Measurements from ENCODE around the gene C6orf132.

C6orf132 gene

DNA sequence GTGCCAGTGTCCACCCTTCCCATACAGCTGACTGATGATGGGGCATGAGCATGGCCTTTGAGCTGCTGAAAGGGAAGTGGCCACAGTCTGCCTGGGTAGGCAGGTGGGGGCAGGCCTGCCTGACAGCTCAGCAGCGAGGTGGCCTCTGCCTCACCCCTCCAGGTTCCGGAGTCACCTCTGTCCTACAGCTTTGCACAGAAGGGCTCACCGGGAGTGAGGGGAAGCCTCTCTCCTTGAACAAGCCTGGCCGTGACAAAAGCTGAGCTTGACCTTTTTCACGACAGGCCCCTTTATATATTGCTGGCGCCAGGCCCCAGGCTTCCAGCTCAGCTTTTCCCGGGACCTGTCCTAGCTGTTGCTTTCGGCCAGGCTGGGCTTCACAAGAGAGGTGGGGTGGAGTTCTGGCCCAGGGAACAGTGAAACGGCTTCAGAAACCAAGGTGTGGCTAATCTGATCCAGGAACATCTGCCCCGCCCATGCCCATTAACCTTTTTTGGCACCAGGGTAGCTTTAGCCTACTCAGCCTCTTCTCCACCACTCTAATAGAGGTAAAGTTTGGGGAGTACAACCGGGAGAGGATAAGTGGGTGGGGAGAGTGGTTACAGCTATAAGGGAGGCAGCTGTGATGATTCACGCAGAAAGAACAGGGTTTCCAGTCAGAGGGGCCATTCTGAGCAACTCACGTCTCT, 42.9 kb downstream of the C6orf132 start:
- Histone ChIP-seq H3K4me3 (ENCODE audit: low read length in 2 of 2) (peak overlapping the region in 1 of 2 donors; percentile 26), H3K27me3 (ENCODE audit: control insufficient read depth in 2 of 2, insufficient read depth in 2 of 2, low read length in 2 of 2) (no peaks in the 10 kb centered on the region), H3K9ac (ENCODE audit: low read depth in 1 of 2, low read length in 2 of 2) (peak overlapping the region; percentile 60 to 74), H3K27ac (ENCODE audit: low read depth in 2 of 2, low read length in 2 of 2) (peak overlapping the region; percentile 88 to 93), H3K36me3 (ENCODE audit: control insufficient read depth in 2 of 2, insufficient read depth in 2 of 2, low read length in 2 of 2) (peaks cover 0 to 2% of the 10 kb centered on the region in 2 donors), H3K9me3 (ENCODE audit: control insufficient read depth in 2 of 2, low read length in 2 of 2) (no peaks in the 10 kb centered on the region), H3K4me1 (ENCODE audit: control insufficient read depth in 2 of 2, insufficient read depth in 2 of 2, low read length in 2 of 2) (peaks cover 40 to 51% of the 10 kb centered on the region in 2 donors)

- no peaks in the 10 kb centered on the region for H3K36me3 ChIP-seq (ENCODE audit: control insufficient read depth in 2 of 2, insufficient read depth in 2 of 2, low read length in 2 of 2)
- no peaks in the 10 kb centered on the region for H3K9me3 ChIP-seq (ENCODE audit: control insufficient read depth in 2 of 2, low read length in 2 of 2)
- H3K9ac ChIP-seq (ENCODE audit: low read depth in 1 of 2, low read length in 2 of 2): no peak overlapping the region
- H3K4me1 ChIP-seq (ENCODE audit: control insufficient read depth in 2 of 2, insufficient read depth in 2 of 2, low read length in 2 of 2): peaks cover 23 to 30% of the 10 kb centered on the region in 2 donors
- H3K4me3 ChIP-seq (ENCODE audit: low read length in 2 of 2): no peak overlapping the region
- H3K27ac ChIP-seq (ENCODE audit: low read depth in 2 of 2, low read length in 2 of 2): no peak overlapping the region
- H3K27me3 ChIP-seq (ENCODE audit: control insufficient read depth in 2 of 2, insufficient read depth in 2 of 2, low read length in 2 of 2): no peaks in the 10 kb centered on the region
Observed at GRCh38 chr6:42095776-42096541, 46.5 kb downstream of the C6orf132 start.

DNA sequence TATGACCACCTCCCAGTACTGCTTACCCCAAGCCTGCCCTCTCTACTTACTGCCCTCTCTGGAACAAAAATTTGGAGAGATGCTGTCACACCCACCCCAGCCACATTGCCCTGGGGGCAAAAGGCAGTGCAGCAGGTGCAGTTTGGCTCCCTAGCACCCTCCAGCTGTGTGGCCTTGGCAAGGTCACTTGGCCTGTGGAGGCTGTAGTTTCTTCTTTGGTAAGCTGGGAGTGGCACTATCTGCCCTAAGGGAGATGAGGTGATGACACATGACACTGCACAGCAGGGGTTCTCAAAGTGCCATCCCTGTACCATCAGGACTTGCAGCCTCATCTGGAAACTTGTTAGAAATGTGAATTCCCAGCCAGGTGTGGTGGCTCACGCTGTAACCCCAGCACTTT, 47.3 kb downstream of the C6orf132 start:
- H3K4me3 ChIP-seq (ENCODE audit: low read length in 2 of 2): no peak overlapping the region
- H3K9ac ChIP-seq (ENCODE audit: low read depth in 1 of 2, low read length in 2 of 2): no peak overlapping the region
- peaks cover 19 to 25% of the 10 kb centered on the region in 2 donors for H3K4me1 ChIP-seq (ENCODE audit: control insufficient read depth in 2 of 2, insufficient read depth in 2 of 2, low read length in 2 of 2)
- no peak overlapping the region for H3K27ac ChIP-seq (ENCODE audit: low read depth in 2 of 2, low read length in 2 of 2)
- no peaks in the 10 kb centered on the region for H3K9me3 ChIP-seq (ENCODE audit: control insufficient read depth in 2 of 2, low read length in 2 of 2)
- H3K36me3 ChIP-seq (ENCODE audit: control insufficient read depth in 2 of 2, insufficient read depth in 2 of 2, low read length in 2 of 2): no peaks in the 10 kb centered on the region
- no peaks in the 10 kb centered on the region for H3K27me3 ChIP-seq (ENCODE audit: control insufficient read depth in 2 of 2, insufficient read depth in 2 of 2, low read length in 2 of 2)

DNA sequence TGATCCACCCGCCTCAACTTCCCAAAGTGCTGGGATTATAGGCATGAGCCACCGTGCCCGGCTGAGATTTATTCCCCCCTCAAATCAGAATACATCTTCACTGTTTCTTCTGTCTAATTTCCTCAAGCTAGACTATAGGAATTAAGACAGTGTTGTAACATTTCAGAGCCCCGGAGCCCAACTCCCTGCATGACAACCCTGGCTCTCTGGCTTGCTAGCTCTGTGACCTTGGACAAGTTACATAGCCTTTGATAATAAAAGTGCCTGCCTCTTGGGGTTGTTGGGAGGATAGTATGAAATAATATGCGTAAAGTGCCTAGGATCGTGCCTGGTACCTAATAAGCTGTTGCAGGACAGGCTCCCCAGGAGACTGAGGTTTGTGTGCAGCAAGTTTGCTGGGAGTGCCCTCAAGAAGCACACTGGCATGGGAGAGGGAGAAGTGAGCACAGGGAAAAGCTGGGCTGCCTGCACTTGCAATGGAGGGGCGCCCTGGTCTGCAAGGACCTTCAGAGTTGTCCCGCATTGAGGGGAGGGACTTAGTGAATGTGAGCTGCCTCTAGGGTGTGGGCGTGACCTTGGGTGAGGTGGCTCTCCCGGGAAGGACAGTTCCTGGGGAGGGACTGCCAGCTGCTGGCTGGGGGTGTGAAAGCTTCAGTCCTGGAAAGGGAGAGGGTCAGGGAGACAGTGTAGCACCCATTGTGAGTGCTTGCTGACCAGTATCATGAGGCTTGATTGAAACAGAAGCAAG, 48.7 kb downstream of the C6orf132 start:
- no peaks in the 10 kb centered on the region for H3K9me3 ChIP-seq (ENCODE audit: control insufficient read depth in 2 of 2, low read length in 2 of 2)
- H3K36me3 ChIP-seq (ENCODE audit: control insufficient read depth in 2 of 2, insufficient read depth in 2 of 2, low read length in 2 of 2): no peaks in the 10 kb centered on the region
- no peak overlapping the region for H3K27ac ChIP-seq (ENCODE audit: low read depth in 2 of 2, low read length in 2 of 2)
- no peaks in the 10 kb centered on the region for H3K27me3 ChIP-seq (ENCODE audit: control insufficient read depth in 2 of 2, insufficient read depth in 2 of 2, low read length in 2 of 2)
- peaks cover 5 to 12% of the 10 kb centered on the region in 2 donors for H3K4me1 ChIP-seq (ENCODE audit: control insufficient read depth in 2 of 2, insufficient read depth in 2 of 2, low read length in 2 of 2)
- peak overlapping the region in 1 of 2 donors; percentile 37 for H3K9ac ChIP-seq (ENCODE audit: low read depth in 1 of 2, low read length in 2 of 2)
- H3K4me3 ChIP-seq (ENCODE audit: low read length in 2 of 2): no peak overlapping the region

- H3K27me3 ChIP-seq (ENCODE audit: control insufficient read depth in 2 of 2, insufficient read depth in 2 of 2, low read length in 2 of 2): no peaks in the 10 kb centered on the region
- no peaks in the 10 kb centered on the region for H3K36me3 ChIP-seq (ENCODE audit: control insufficient read depth in 2 of 2, insufficient read depth in 2 of 2, low read length in 2 of 2)
- no peaks in the 10 kb centered on the region for H3K9me3 ChIP-seq (ENCODE audit: control insufficient read depth in 2 of 2, low read length in 2 of 2)
- H3K4me1 ChIP-seq (ENCODE audit: control insufficient read depth in 2 of 2, insufficient read depth in 2 of 2, low read length in 2 of 2): peaks cover 0 to 6% of the 10 kb centered on the region in 2 donors
- no peak overlapping the region for H3K27ac ChIP-seq (ENCODE audit: low read depth in 2 of 2, low read length in 2 of 2)
- no peak overlapping the region for H3K4me3 ChIP-seq (ENCODE audit: low read length in 2 of 2)
- no peak overlapping the region for H3K9ac ChIP-seq (ENCODE audit: low read depth in 1 of 2, low read length in 2 of 2)
Observed at GRCh38 chr6:42091718-42092023, 50.7 kb downstream of the C6orf132 start.

- Histone ChIP-seq H3K4me3 (ENCODE audit: low read length in 2 of 2) (no peak overlapping the region), H3K27me3 (ENCODE audit: control insufficient read depth in 2 of 2, insufficient read depth in 2 of 2, low read length in 2 of 2) (no peaks in the 10 kb centered on the region), H3K9me3 (ENCODE audit: control insufficient read depth in 2 of 2, low read length in 2 of 2) (no peaks in the 10 kb centered on the region), H3K4me1 (ENCODE audit: control insufficient read depth in 2 of 2, insufficient read depth in 2 of 2, low read length in 2 of 2) (peaks cover 0 to 6% of the 10 kb centered on the region in 2 donors), H3K36me3 (ENCODE audit: control insufficient read depth in 2 of 2, insufficient read depth in 2 of 2, low read length in 2 of 2) (no peaks in the 10 kb centered on the region), H3K27ac (ENCODE audit: low read depth in 2 of 2, low read length in 2 of 2) (no peak overlapping the region), H3K9ac (ENCODE audit: low read depth in 1 of 2, low read length in 2 of 2) (no peak overlapping the region)
Observed at GRCh38 chr6:42090819-42091717, 51.4 kb downstream of the C6orf132 start.

- H3K9me3 ChIP-seq (ENCODE audit: control insufficient read depth in 2 of 2, low read length in 2 of 2): no peaks in the 10 kb centered on the region
- no peak overlapping the region for H3K27ac ChIP-seq (ENCODE audit: low read depth in 2 of 2, low read length in 2 of 2)
- no peaks in the 10 kb centered on the region for H3K27me3 ChIP-seq (ENCODE audit: control insufficient read depth in 2 of 2, insufficient read depth in 2 of 2, low read length in 2 of 2)
- H3K9ac ChIP-seq (ENCODE audit: low read depth in 1 of 2, low read length in 2 of 2): no peak overlapping the region
- no peaks in the 10 kb centered on the region for H3K4me1 ChIP-seq (ENCODE audit: control insufficient read depth in 2 of 2, insufficient read depth in 2 of 2, low read length in 2 of 2)
- no peak overlapping the region for H3K4me3 ChIP-seq (ENCODE audit: low read length in 2 of 2)
- no peaks in the 10 kb centered on the region for H3K36me3 ChIP-seq (ENCODE audit: control insufficient read depth in 2 of 2, insufficient read depth in 2 of 2, low read length in 2 of 2)
Observed at GRCh38 chr6:42088101-42088591, 54.3 kb downstream of the C6orf132 start.

- H3K27ac ChIP-seq (ENCODE audit: low read depth in 2 of 2, low read length in 2 of 2): no peak overlapping the region
- no peak overlapping the region for H3K9ac ChIP-seq (ENCODE audit: low read depth in 1 of 2, low read length in 2 of 2)
- no peaks in the 10 kb centered on the region for H3K27me3 ChIP-seq (ENCODE audit: control insufficient read depth in 2 of 2, insufficient read depth in 2 of 2, low read length in 2 of 2)
- no peaks in the 10 kb centered on the region for H3K4me1 ChIP-seq (ENCODE audit: control insufficient read depth in 2 of 2, insufficient read depth in 2 of 2, low read length in 2 of 2)
- H3K9me3 ChIP-seq (ENCODE audit: control insufficient read depth in 2 of 2, low read length in 2 of 2): no peaks in the 10 kb centered on the region
- H3K36me3 ChIP-seq (ENCODE audit: control insufficient read depth in 2 of 2, insufficient read depth in 2 of 2, low read length in 2 of 2): peaks cover 0 to 5% of the 10 kb centered on the region in 2 donors
- H3K4me3 ChIP-seq (ENCODE audit: low read length in 2 of 2): no peak overlapping the region
Observed at GRCh38 chr6:42086046-42087035, 56.1 kb downstream of the C6orf132 start.

- H3K4me3 ChIP-seq (ENCODE audit: low read length in 2 of 2): no peak overlapping the region
- H3K4me1 ChIP-seq (ENCODE audit: control insufficient read depth in 2 of 2, insufficient read depth in 2 of 2, low read length in 2 of 2): no peaks in the 10 kb centered on the region
- H3K27me3 ChIP-seq (ENCODE audit: control insufficient read depth in 2 of 2, insufficient read depth in 2 of 2, low read length in 2 of 2): no peaks in the 10 kb centered on the region
- H3K27ac ChIP-seq (ENCODE audit: low read depth in 2 of 2, low read length in 2 of 2): no peak overlapping the region
- no peak overlapping the region for H3K9ac ChIP-seq (ENCODE audit: low read depth in 1 of 2, low read length in 2 of 2)
- H3K36me3 ChIP-seq (ENCODE audit: control insufficient read depth in 2 of 2, insufficient read depth in 2 of 2, low read length in 2 of 2): peaks cover 0 to 7% of the 10 kb centered on the region in 2 donors
- no peaks in the 10 kb centered on the region for H3K9me3 ChIP-seq (ENCODE audit: control insufficient read depth in 2 of 2, low read length in 2 of 2)
Observed at GRCh38 chr6:42084889-42085288, 57.5 kb downstream of the C6orf132 start.
